Lower leg skin (tissue), 3 donors: ENCODE measurements around the gene BACH1.

Experiments
- CTCF ChIP-seq, 3 donors: fragments of 450-650 bp; IDR thresholded peaks; one replicate each; pipeline ENCODE4 v1.5.1; 2016; ENCODE audit warnings: antibody characterized with exemption in 3 of 3, mild to moderate bottlenecking in 3 of 3, moderate library complexity in 2 of 3
- POLR2A ChIP-seq, 2 donors: fragments of 450-650 bp; IDR thresholded peaks; one replicate each; pipeline ENCODE4 v1.6.1; 2016 to 2017; ENCODE audit warnings: antibody characterized with exemption in 2 of 2, mild to moderate bottlenecking in 1 of 2, moderate library complexity in 1 of 2

DNA sequence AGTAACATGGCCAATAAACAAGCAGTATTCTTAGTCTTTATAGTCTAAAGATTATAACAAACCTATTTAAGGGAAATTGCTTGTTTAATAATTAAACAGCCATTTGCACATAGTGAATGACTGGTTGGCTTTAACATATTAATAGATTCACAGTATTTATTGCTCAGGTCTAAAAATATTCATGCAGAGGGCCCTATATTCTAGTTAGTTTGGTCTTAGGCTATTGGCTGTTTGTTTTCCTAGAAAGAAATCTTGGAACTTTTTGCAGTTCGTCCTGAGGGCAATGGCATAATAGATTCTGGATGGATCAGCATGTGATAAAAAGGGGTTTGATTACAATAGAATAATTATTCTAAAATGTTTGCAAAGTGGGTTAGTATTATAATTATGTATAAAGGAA, 34.7 kb downstream of the BACH1 start:
- TF ChIP-seq CTCF (IDR thresholded peaks at IDR 0.05), result no peak
- no peak for TF ChIP-seq POLR2A (IDR thresholded peaks at IDR 0.05)
